OCI-LY3 (cell line): ENCODE measurements around the gene MTUS2.

Experiments
- CTCF ChIP-seq: fragments of 200-600, 300-600 bp; sonication (generic); IDR thresholded peaks from 2 replicates; pipeline ENCODE4 v1.5.1; 2014; ENCODE audit warnings: antibody characterized with exemption, low read length, low read depth
- EZH2phosphoT487 ChIP-seq: fragments of 200-600 bp; shearing (Covaris generic); IDR thresholded peaks from 2 replicates; pipeline ENCODE4 v1.6.1; 2018; ENCODE audit warnings: antibody characterized with exemption, mixed run types, low read depth

- no peak for TF ChIP-seq CTCF
- TF ChIP-seq EZH2phosphoT487: no peak
These were observed 102.2 kb downstream of the MTUS2 start for GRCh38 chr13:28922341-28922740.
